HK-2 (cell line): ENCODE results near the gene SH2D4B.
"Not testable (repeated sequence)": the region's sequence is repeated elsewhere in the genome, so short reads cannot be mapped to it uniquely, and the experiment has no call there.

ENCODE experiments used
- DNase-seq: peaks from one replicate; pipeline ENCODE4 v3.0.0-alpha.2; 2018; ENCODE audit not compliant: unreplicated experiment

Gene SH2D4B

GRCh38 chr10:80524190-80524909 is 13.4 kb upstream of the SH2D4B start:
- no peak for DNase-seq

DNA sequence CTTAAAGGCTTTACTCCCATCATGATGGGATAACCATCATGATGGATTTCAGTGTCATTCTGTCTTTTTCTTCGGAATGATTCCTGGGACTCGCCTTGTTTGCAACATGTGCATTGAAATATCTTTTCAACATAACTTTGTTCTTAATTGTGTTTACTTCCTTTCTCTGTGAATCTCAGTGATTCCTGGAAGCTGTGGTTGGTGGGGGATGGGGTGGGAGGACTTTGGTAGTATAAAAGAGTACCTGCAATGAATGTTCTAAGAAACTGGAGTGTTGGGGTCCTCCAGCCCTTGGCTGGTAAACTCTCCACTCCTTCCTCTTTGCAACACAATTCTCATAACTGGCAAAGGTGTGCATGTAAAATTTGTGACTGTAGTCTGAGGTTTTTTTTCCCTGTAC is 11.5 kb upstream of the SH2D4B start:
- no peak for DNase-seq

GRCh38 chr10:80526742-80527141 is 11.0 kb upstream of the SH2D4B start:
- no peak for DNase-seq

GRCh38 chr10:80528185-80528700 is 9.5 kb upstream of the SH2D4B start:
- no peak for DNase-seq

DNA sequence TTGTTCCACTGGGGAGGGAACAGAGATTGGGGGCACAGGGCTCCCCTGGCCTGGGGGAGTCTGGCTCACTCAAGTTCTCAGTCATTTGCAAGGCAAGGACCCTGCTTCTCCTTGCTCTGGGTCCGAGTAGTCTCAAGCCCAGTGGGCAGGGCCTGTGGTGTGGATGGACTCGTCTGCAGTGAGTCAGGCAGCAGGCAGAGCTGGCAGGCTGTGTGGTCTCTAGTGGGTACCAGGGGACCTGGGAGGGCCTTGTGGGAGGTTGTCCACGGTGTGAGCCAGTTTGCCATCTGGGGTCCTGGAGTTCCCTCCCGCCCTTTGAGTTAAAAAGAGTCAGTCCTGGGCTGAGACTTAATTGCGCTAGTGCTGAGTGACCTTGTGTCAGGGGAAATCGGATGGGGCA is 8.8 kb upstream of the SH2D4B start:
- no peak for DNase-seq

GRCh38 chr10:80529604-80530003 is 8.1 kb upstream of the SH2D4B start:
- no peak for DNase-seq

DNA sequence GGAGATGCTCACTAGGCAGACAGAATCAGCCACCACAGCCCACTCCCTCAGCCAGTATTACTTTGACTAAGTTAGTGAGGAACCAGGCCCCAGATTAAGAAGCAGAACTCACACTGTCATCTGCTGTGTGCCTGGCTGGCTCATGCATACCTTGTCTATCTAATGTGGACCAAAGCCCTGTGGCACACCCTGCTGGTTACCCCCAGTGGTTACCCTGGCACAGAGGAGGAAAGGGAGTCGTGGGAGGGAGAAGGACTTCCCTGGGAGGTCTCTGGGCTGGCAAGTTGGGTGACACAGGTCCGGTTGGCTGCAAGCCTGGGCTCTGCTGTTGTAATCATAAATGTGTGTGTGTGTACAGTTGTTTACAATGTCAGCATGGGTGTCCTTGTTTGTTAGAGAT is 7.5 kb upstream of the SH2D4B start:
- peak; percentile 47 for DNase-seq

GRCh38 chr10:80530816-80531215 is 6.9 kb upstream of the SH2D4B start:
- DNase-seq: no peak

DNA sequence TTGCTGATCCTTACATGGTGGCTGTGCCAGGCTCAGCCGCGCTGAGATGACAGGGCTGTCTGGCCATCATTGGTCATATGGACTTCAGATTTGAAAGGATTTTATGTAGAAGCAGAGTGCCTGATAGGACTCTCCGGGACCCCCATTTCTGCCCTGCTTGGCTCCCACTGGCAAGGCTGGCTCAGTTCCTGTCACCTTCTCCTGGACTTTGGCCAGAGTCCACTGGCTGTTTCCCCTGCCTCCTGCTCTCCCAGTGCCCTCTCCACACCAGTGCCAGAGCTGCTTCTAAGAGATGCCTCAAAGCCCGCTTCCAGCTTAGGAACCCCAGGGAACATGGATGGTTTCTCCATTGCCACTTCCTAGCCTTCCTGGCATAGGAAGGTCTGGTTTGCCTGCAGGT is 5.1 kb upstream of the SH2D4B start:
- no peak for DNase-seq

GRCh38 chr10:80534059-80534458 is 3.6 kb upstream of the SH2D4B start:
- DNase-seq: not testable (repeated sequence)

DNA sequence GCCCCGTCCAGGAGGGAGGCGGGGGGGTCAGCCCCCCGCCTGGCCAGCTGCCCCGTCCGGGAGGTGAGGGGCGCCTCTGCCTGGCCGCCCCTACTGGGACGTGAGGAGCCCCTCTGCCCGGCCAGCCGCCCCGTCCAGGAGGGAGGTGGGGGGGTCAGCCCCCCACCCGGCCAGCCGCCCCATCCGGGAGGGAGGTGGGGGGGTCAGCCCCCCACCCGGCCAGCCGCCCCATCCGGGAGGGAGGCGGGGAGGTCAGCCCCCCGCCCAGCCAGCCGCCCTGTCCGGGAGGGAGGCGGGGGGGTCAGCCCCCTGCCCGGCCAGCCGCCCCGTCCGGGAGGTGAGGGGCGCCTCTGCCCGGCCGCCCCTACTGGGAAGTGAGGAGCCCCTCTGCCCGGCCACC is 3.1 kb upstream of the SH2D4B start:
- not testable (repeated sequence) for DNase-seq

GRCh38 chr10:80535671-80536360 is 1.9 kb upstream of the SH2D4B start:
- no peak for DNase-seq

DNA sequence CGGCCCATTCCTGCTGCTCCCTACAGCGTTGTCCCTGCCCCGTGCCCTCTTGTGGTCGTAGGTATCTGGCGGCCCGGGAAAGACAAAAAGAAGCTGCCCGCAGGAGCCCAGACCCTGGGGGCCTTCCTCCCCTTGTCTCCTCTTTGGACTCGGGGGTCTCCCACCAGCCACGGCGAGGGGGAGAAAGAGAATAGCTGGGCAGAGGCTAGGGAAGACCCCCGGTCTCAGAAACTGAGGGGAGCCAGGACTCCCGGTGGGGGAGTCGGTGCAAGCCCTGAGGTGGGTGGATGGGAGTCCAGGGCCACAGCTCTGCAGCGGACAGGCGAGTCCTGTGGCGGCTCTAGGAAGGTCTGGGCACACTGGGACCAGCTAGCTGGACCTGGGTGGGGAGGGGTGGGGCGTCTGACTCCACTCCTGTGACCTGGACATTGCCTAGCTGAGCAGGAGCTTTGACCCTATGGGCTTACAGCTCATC is 1.3 kb upstream of the SH2D4B start:
- no peak for DNase-seq

GRCh38 chr10:80537086-80537735 is 491 bp upstream of the SH2D4B start:
- DNase-seq: no peak

- DNase-seq: no peak
Measured at GRCh38 chr10:80538481-80539185, 931 bp downstream of the SH2D4B start.

GRCh38 chr10:80539421-80540031 is 1.8 kb downstream of the SH2D4B start:
- DNase-seq: no peak

GRCh38 chr10:80540136-80540535 is 2.4 kb downstream of the SH2D4B start:
- no peak for DNase-seq

DNA sequence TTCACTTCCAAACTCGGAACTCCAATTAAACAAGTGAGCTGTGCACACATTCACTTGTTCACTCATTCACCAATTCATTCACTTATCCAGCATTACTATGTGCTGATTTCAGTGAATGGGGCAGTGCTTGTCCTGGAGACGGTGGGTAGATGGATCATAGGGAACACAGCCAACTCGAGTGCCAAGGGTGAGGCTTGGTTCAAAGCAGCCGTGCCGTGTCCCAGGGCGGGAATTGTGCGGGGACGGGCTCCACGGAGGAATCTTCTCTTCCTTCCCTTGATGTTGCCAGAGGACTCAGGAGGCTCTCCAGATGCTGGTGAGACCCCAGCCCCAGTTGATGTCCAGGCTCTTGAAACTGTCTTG is 2.9 kb downstream of the SH2D4B start:
- DNase-seq: no peak

- no peak for DNase-seq
Measured at GRCh38 chr10:80540981-80541750, 3.5 kb downstream of the SH2D4B start.

- DNase-seq: peak; percentile 19
Measured at GRCh38 chr10:80542053-80542452, 4.4 kb downstream of the SH2D4B start.
